CD4-positive, alpha-beta T cell (primary cell): ENCODE measurements around the gene YIF1A. TPM values are rescaled to one million over a fixed set of nuclear protein-coding genes. Genes with fewer than 3 reads are reported as not detected.

Source experiments
- ATAC-seq: fragments of 200-7000 bp; cut with Tn5 transposase; one replicate; pipeline ENCODE4 v1.10.0; 2022; ENCODE audit warnings: mild to moderate bottlenecking; ENCODE audit not compliant: poor library complexity
- CTCF ChIA-PET: fragments of 350-600 bp; sonication (Branson Sonifier 250); formaldehyde crosslinking; loops from one replicate; lab custom pipeline; 2021; ENCODE audit warnings: antibody characterized with exemption, inconsistent platforms; lab: Charles Lee
- POLR2A ChIA-PET: fragments of 350-600 bp; sonication (Branson Sonifier 250); formaldehyde crosslinking; loops from one replicate; lab custom pipeline; 2021; ENCODE audit warnings: antibody characterized with exemption, inconsistent platforms; lab: Charles Lee
- DNase-seq, 14 experiments: peaks; one replicate each; pipeline ENCODE4 v3.0.0-alpha.2; 2013 to 2020; ENCODE audit warnings: mixed read lengths in 2 of 14
- H3K27ac ChIP-seq, 2 donors: one replicate each; pipeline versions ENCODE4 v1.5.1 to v1.7.0; 2013; ENCODE audit warnings: low read length in 2 of 2, low read depth in 1 of 2, mild to moderate bottlenecking in 1 of 2
- H3K27me3 ChIP-seq, 2 experiments: 1 replicate in 1 of 2; 2 replicates in 1 of 2; pipeline versions ENCODE4 v1.6.1 to v1.7.0; 2013; ENCODE audit warnings: low read length in 2 of 2, control low read depth in 1 of 2, mild to moderate bottlenecking in 1 of 2, moderate library complexity in 1 of 2; ENCODE audit not compliant: insufficient read depth in 2 of 2, control insufficient read depth in 1 of 2
- H3K36me3 ChIP-seq: one replicate; pipeline ENCODE4 v1.6.1; 2013; ENCODE audit warnings: low read length, control low read depth; ENCODE audit not compliant: insufficient read depth
- H3K4me1 ChIP-seq: one replicate; pipeline ENCODE4 v1.6.1; 2013; ENCODE audit warnings: low read length, control low read depth; ENCODE audit not compliant: insufficient read depth
- H3K4me3 ChIP-seq: one replicate; pipeline ENCODE4 v1.5.1; 2013; ENCODE audit warnings: mild to moderate bottlenecking, low read length, moderate library complexity
- H3K9me3 ChIP-seq, 2 experiments: 1 replicate in 1 of 2; 2 replicates in 1 of 2; pipeline versions ENCODE4 v1.6.1 to v1.7.0; 2013; ENCODE audit warnings: low read length in 2 of 2, mild to moderate bottlenecking in 2 of 2, control low read depth in 1 of 2, moderate library complexity in 1 of 2; ENCODE audit not compliant: control insufficient read depth in 1 of 2, insufficient read depth in 1 of 2
- H3K27ac Mint-ChIP-seq: one replicate; pipeline ENCODE4 v1.8.0; 2020; ENCODE audit warnings: mixed read lengths
- H3K27me3 Mint-ChIP-seq: one replicate; pipeline ENCODE4 v1.8.0; 2021; ENCODE audit warnings: mixed read lengths
- H3K36me3 Mint-ChIP-seq: one replicate; pipeline ENCODE4 v1.8.0; 2021; ENCODE audit warnings: low read depth, mixed read lengths
- H3K4me1 Mint-ChIP-seq: one replicate; pipeline ENCODE4 v1.8.0; 2021; ENCODE audit warnings: low read depth, mixed read lengths
- H3K4me3 Mint-ChIP-seq: one replicate; pipeline ENCODE4 v1.8.0; 2020; ENCODE audit warnings: mild to moderate bottlenecking, mixed read lengths
- H3K9me3 Mint-ChIP-seq: one replicate; pipeline ENCODE4 v1.8.0; 2020; ENCODE audit warnings: mixed read lengths
- CTCF ChIP-seq: fragments of 200-600 bp; IDR thresholded peaks from one replicate; pipeline ENCODE4 v1.8.0; 2022; ENCODE audit warnings: antibody characterized with exemption, mild to moderate bottlenecking
- intact Hi-C, 2 experiments: fragments of 100-400 bp; cut with DNase I in 1 of 2; cut with micrococcal nuclease in 1 of 2; formaldehyde crosslinking; loops; one replicate each; pipeline versions ENCODE4 v1.15.1 to v1.9.0; 2023 to 2025; cut with DNase I, micrococcal nuclease
- polyA plus RNA-seq, 2 donors: library from polyadenylated mRNA; unstranded; fragments of 120-200 nt; gene quantifications; one replicate each; pipeline ENCODE4 v1.2.1, GENCODE V29; 2013
- total RNA-seq, 174 experiments: library from RNA in 2 of 174; stranded (reverse) in 2 of 174; gene quantifications; one replicate each; pipeline ENCODE4 v1.2.3 and lab custom pipeline; 2021 to 2026

Gene YIF1A, protein sequence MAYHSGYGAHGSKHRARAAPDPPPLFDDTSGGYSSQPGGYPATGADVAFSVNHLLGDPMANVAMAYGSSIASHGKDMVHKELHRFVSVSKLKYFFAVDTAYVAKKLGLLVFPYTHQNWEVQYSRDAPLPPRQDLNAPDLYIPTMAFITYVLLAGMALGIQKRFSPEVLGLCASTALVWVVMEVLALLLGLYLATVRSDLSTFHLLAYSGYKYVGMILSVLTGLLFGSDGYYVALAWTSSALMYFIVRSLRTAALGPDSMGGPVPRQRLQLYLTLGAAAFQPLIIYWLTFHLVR
- 10 to 100 TPM; 17.4 to 21.1 TPM for total RNA-seq
- 24.8 TPM for polyA plus RNA-seq (2013, experiment 1 of 2)
- 25.0 TPM for polyA plus RNA-seq (2013, experiment 2 of 2)
- 14.1 to 104 (median 24.9) reads per million in 172 experiments for total RNA-seq (lab: John Stamatoyannopoulos, UW)

- H3K4me1 ChIP-seq = peaks cover 50% of the 10 kb centered on the region
- ChIA-PET POLR2A (interaction anchor here (0.5 to 2.2 kb wide), 36 partner anchors 9 to 1167 kb away, joined by 3 to 31 read pairs (median 4); partner anchors contain the start of genes BANF1, BRMS1, CCDC85B and CD248), CTCF (interaction anchor here (0.7 to 3.2 kb wide), 8 partner anchors 10 to 103 kb away, joined by 3 to 23 read pairs (median 3); partner anchors contain the start of gene CNIH2)
- intact Hi-C loops = loop anchor here (1.0 to 10.0 kb wide), 3 partner anchors 20 to 434 kb away; partner anchors contain the start of genes CFL1 (in 1 of the 2) and RAB1B (in 1 of the 2)
- H3K27ac ChIP-seq = peak within 1 kb of the TSS; percentile 69 to 80
- Mint-ChIP-seq H3K36me3 (peaks cover 5% of the 10 kb centered on the region), H3K4me3 (peak within 1 kb of the TSS; percentile 87), H3K9me3 (no peaks in the 10 kb centered on the region), H3K27ac (peak within 1 kb of the TSS; percentile 79), H3K27me3 (peaks cover 19% of the 10 kb centered on the region), H3K4me1 (peaks cover 32% of the 10 kb centered on the region)
- peaks cover 0 to 9% of the 10 kb centered on the region in 2 experiments for H3K9me3 ChIP-seq
- ATAC-seq = peak; percentile 91
- no peak for TF ChIP-seq CTCF
- peaks cover 11% of the 10 kb centered on the region for H3K36me3 ChIP-seq
- H3K27me3 ChIP-seq = peaks cover 18 to 23% of the 10 kb centered on the region in 2 experiments
- peak; percentile 95 to 100 (median 97) for DNase-seq
- peak within 1 kb of the TSS; percentile 82 for H3K4me3 ChIP-seq
Measured at GRCh38 chr11:66288671-66289547, at the start of gene YIF1A. Gene YIF1A (minus strand): TSS chr11:66289143. CDS start chr11:66288985, 158 bp downstream.

GRCh38 chr11:66337103-66337899 lies 48.4 kb upstream of the YIF1A start:
- ChIA-PET CTCF (interaction anchor here (1.3 kb wide), 1 partner anchor 52 kb away, joined by 4 read pairs; no protein-coding TSS in a partner anchor), POLR2A (interaction anchor here (1.1 to 3.0 kb wide), 4 partner anchors 8 to 292 kb away, joined by 3 to 16 read pairs (median 9); partner anchors contain the start of gene BRMS1)
- Histone ChIP-seq H3K27me3 (no peaks in the 10 kb centered on the region), H3K36me3 (peaks cover 50% of the 10 kb centered on the region), H3K4me1 (peaks cover 28% of the 10 kb centered on the region), H3K4me3 (no peak overlapping the region), H3K9me3 (no peaks in the 10 kb centered on the region), H3K27ac (no peak overlapping the region)
- ATAC-seq (no peak), DNase-seq (peak in 1 of 14 experiments; percentile 24)
- TF ChIP-seq CTCF = no peak
- Mint-ChIP-seq H3K4me1 (peaks cover 19% of the 10 kb centered on the region), H3K4me3 (peak overlapping the region; percentile 89), H3K27ac (peak overlapping the region; percentile 49), H3K36me3 (peaks cover 44% of the 10 kb centered on the region), H3K27me3 (no peaks in the 10 kb centered on the region), H3K9me3 (no peaks in the 10 kb centered on the region)
- intact Hi-C loops = no loop called here
